Measurements from ENCODE around the gene PCBP1. TPM values are rescaled to one million over a fixed set of nuclear protein-coding genes. Genes with fewer than 3 reads are reported as not detected.

The PCBP1 gene
- polyA plus RNA-seq, 1 donor from 2014 or later = 33.3 TPM

GRCh38 chr2:70043252-70043875 lies 43.9 kb upstream of the PCBP1 start:
- no peaks in the 10 kb centered on the region for H3K36me3 ChIP-seq (ENCODE audit: insufficient read depth, low read length)
- H3K4me2 ChIP-seq (ENCODE audit: low read length) = no peak overlapping the region
- no peaks in the 10 kb centered on the region for H4K20me1 ChIP-seq (ENCODE audit: insufficient read depth)
- H3K27me3 ChIP-seq (ENCODE audit: insufficient read depth, low read depth, low read length) = no peaks in the 10 kb centered on the region
- H3K9ac ChIP-seq (ENCODE audit: low read length) = no peak overlapping the region
- no peak overlapping the region for H3K4me3 ChIP-seq (ENCODE audit: low read length)
- H3K9me2 ChIP-seq (ENCODE audit: insufficient read depth, low read length) = no peaks in the 10 kb centered on the region
- H3K9me3 ChIP-seq (ENCODE audit: low read length) = no peaks in the 10 kb centered on the region
- no peaks in the 10 kb centered on the region for H3K79me2 ChIP-seq (replicated peaks; ENCODE audit: insufficient read depth, low read length)
- H3F3A ChIP-seq (ENCODE audit: insufficient read depth, low read length, poor library complexity, severe bottlenecking) = no peaks in the 10 kb centered on the region
- no peak overlapping the region for H3K27ac ChIP-seq (ENCODE audit: low read length)
- TF ChIP-seq SMC3 (conservative IDR thresholded peaks at IDR 0.05; ENCODE audit: poor library complexity) = no peak
- no peak for TF ChIP-seq MXI1 (conservative IDR thresholded peaks at IDR 0.05; ENCODE audit: poor library complexity, severe bottlenecking)
- no peak overlapping the region for H2AFZ ChIP-seq (ENCODE audit: low read depth, low read length)

- Histone ChIP-seq H4K20me1 (ENCODE audit: insufficient read depth) (no peaks in the 10 kb centered on the region), H3K27ac (ENCODE audit: low read length) (no peak overlapping the region), H3K27me3 (ENCODE audit: insufficient read depth, low read depth, low read length) (no peaks in the 10 kb centered on the region), H2AFZ (ENCODE audit: low read depth, low read length) (no peak overlapping the region), H3F3A (ENCODE audit: insufficient read depth, low read length, poor library complexity, severe bottlenecking) (no peaks in the 10 kb centered on the region), H3K4me3 (ENCODE audit: low read length) (no peak overlapping the region), H3K79me2 (replicated peaks; ENCODE audit: insufficient read depth, low read length) (no peaks in the 10 kb centered on the region), H3K36me3 (ENCODE audit: insufficient read depth, low read length) (no peaks in the 10 kb centered on the region), H3K9me2 (ENCODE audit: insufficient read depth, low read length) (no peaks in the 10 kb centered on the region), H3K9me3 (ENCODE audit: low read length) (no peaks in the 10 kb centered on the region), H3K9ac (ENCODE audit: low read length) (no peak overlapping the region), H3K4me2 (ENCODE audit: low read length) (no peak overlapping the region)
- TF ChIP-seq POLR2AphosphoS5 (IDR thresholded peaks at IDR 0.05) (no peak), SMC3 (conservative IDR thresholded peaks at IDR 0.05; ENCODE audit: poor library complexity) (no peak), MXI1 (conservative IDR thresholded peaks at IDR 0.05; ENCODE audit: poor library complexity, severe bottlenecking) (no peak), EP300 (conservative IDR thresholded peaks at IDR 0.05; ENCODE audit: poor library complexity, severe bottlenecking) (no peak)
- TF ChIP-seq, protein P1, sequence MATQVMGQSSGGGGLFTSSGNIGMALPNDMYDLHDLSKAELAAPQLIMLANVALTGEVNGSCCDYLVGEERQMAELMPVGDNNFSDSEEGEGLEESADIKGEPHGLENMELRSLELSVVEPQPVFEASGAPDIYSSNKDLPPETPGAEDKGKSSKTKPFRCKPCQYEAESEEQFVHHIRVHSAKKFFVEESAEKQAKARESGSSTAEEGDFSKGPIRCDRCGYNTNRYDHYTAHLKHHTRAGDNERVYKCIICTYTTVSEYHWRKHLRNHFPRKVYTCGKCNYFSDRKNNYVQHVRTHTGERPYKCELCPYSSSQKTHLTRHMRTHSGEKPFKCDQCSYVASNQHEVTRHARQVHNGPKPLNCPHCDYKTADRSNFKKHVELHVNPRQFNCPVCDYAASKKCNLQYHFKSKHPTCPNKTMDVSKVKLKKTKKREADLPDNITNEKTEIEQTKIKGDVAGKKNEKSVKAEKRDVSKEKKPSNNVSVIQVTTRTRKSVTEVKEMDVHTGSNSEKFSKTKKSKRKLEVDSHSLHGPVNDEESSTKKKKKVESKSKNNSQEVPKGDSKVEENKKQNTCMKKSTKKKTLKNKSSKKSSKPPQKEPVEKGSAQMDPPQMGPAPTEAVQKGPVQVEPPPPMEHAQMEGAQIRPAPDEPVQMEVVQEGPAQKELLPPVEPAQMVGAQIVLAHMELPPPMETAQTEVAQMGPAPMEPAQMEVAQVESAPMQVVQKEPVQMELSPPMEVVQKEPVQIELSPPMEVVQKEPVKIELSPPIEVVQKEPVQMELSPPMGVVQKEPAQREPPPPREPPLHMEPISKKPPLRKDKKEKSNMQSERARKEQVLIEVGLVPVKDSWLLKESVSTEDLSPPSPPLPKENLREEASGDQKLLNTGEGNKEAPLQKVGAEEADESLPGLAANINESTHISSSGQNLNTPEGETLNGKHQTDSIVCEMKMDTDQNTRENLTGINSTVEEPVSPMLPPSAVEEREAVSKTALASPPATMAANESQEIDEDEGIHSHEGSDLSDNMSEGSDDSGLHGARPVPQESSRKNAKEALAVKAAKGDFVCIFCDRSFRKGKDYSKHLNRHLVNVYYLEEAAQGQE (IDR thresholded peaks at IDR 0.05; ENCODE audit: borderline replicate concordance) = no peak
Measured at GRCh38 chr2:70044290-70045040, 42.8 kb upstream of the PCBP1 start.

DNA sequence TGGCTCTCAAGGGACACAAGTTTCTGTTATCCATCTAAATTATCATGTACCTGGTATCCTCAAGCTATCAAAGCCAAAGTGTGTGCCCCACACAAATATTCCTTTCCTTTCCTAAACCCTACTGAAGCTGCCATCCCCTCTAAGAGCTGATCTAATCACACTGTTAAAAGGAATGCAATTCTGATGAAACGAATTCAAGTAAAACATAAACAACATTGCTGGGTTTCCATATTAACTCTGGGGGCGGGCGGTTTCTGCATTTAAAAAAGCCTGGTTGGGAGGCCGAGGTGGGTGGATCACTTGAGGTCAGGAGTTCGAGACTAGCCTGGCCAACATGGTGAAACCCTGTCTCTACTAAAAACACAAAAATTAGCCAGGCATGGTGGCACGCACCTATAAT lies 41.9 kb upstream of the PCBP1 start:
- H3K36me3 ChIP-seq (ENCODE audit: insufficient read depth, low read length) = no peaks in the 10 kb centered on the region
- TF ChIP-seq, protein P2, sequence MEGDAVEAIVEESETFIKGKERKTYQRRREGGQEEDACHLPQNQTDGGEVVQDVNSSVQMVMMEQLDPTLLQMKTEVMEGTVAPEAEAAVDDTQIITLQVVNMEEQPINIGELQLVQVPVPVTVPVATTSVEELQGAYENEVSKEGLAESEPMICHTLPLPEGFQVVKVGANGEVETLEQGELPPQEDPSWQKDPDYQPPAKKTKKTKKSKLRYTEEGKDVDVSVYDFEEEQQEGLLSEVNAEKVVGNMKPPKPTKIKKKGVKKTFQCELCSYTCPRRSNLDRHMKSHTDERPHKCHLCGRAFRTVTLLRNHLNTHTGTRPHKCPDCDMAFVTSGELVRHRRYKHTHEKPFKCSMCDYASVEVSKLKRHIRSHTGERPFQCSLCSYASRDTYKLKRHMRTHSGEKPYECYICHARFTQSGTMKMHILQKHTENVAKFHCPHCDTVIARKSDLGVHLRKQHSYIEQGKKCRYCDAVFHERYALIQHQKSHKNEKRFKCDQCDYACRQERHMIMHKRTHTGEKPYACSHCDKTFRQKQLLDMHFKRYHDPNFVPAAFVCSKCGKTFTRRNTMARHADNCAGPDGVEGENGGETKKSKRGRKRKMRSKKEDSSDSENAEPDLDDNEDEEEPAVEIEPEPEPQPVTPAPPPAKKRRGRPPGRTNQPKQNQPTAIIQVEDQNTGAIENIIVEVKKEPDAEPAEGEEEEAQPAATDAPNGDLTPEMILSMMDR (IDR thresholded peaks at IDR 0.05; ENCODE audit: poor library complexity, severe bottlenecking) = no peak
- TF ChIP-seq EP300 (conservative IDR thresholded peaks at IDR 0.05; ENCODE audit: poor library complexity, severe bottlenecking) (no peak), RAD21 (conservative IDR thresholded peaks at IDR 0.05) (no peak), POLR2AphosphoS5 (IDR thresholded peaks at IDR 0.05) (no peak)
- no peak overlapping the region for H3K4me2 ChIP-seq (ENCODE audit: low read length)
- H3F3A ChIP-seq (ENCODE audit: insufficient read depth, low read length, poor library complexity, severe bottlenecking) = no peaks in the 10 kb centered on the region
- no peaks in the 10 kb centered on the region for H3K27me3 ChIP-seq (ENCODE audit: insufficient read depth, low read depth, low read length)
- no peaks in the 10 kb centered on the region for H3K9me2 ChIP-seq (ENCODE audit: insufficient read depth, low read length)
- no peak overlapping the region for H3K9ac ChIP-seq (ENCODE audit: low read length)
- H4K20me1 ChIP-seq (ENCODE audit: insufficient read depth) = no peaks in the 10 kb centered on the region
- H3K27ac ChIP-seq (ENCODE audit: low read length) = no peak overlapping the region
- no peak overlapping the region for H3K4me3 ChIP-seq (ENCODE audit: low read length)
- no peaks in the 10 kb centered on the region for H3K9me3 ChIP-seq (ENCODE audit: low read length)
- H3K79me2 ChIP-seq (replicated peaks; ENCODE audit: insufficient read depth, low read length) = no peaks in the 10 kb centered on the region
- no peak overlapping the region for H2AFZ ChIP-seq (ENCODE audit: low read depth, low read length)
